ENCODE results near the gene DTNB. TPM values are rescaled to one million over a fixed set of nuclear protein-coding genes. Genes with fewer than 3 reads are reported as not detected.
A peak's percentile ranks its signal among the peaks of the same experiment; 100 is the strongest.

DTNB gene
- total RNA-seq, 4 donors from 2014 or later, result 0.70 to 23.1 (median 6.1) TPM

- no peak overlapping the region for H3K4me3 ChIP-seq
- DNase-seq, result peak in 2 of 3 donors; percentile 13 to 40
- no peaks in the 10 kb centered on the region for H3K9me3 ChIP-seq
- H3K27ac ChIP-seq, result no peak overlapping the region
- H3K27me3 ChIP-seq, result no peaks in the 10 kb centered on the region
- TF ChIP-seq CTCF (IDR thresholded peaks at IDR 0.05), result no peak
- no peak for TF ChIP-seq POLR2A (IDR thresholded peaks at IDR 0.05)
- no peaks in the 10 kb centered on the region for H3K36me3 ChIP-seq
- peaks cover 0 to 24% (median 14%) of the 10 kb centered on the region in 4 donors for H3K4me1 ChIP-seq
Measured at GRCh38 chr2:25375371-25375988, 297.9 kb downstream of the DTNB start.

GRCh38 chr2:25374827-25375226 is 298.6 kb downstream of the DTNB start:
- peak in 2 of 3 donors; percentile 10 to 30 for DNase-seq
- Histone ChIP-seq H3K4me3 (no peak overlapping the region), H3K27me3 (no peaks in the 10 kb centered on the region), H3K4me1 (peaks cover 0 to 24% (median 14%) of the 10 kb centered on the region in 4 donors), H3K27ac (no peak overlapping the region), H3K9me3 (no peaks in the 10 kb centered on the region), H3K36me3 (no peaks in the 10 kb centered on the region)
- no peak for TF ChIP-seq CTCF (IDR thresholded peaks at IDR 0.05)
- TF ChIP-seq POLR2A (IDR thresholded peaks at IDR 0.05), result no peak

- no peaks in the 10 kb centered on the region for H3K36me3 ChIP-seq
- peak in 2 of 3 donors; percentile 4 to 24 for DNase-seq
- no peak for TF ChIP-seq CTCF (IDR thresholded peaks at IDR 0.05)
- no peak for TF ChIP-seq POLR2A (IDR thresholded peaks at IDR 0.05)
Measured at GRCh38 chr2:25374411-25374810, 299.0 kb downstream of the DTNB start.

GRCh38 chr2:25373269-25373981 is 300.0 kb downstream of the DTNB start:
- Histone ChIP-seq H3K27me3 (no peaks in the 10 kb centered on the region), H3K4me1 (peaks cover 0 to 24% (median 14%) of the 10 kb centered on the region in 4 donors), H3K9me3 (no peaks in the 10 kb centered on the region), H3K27ac (no peak overlapping the region), H3K4me3 (no peak overlapping the region), H3K36me3 (no peaks in the 10 kb centered on the region)
- TF ChIP-seq CTCF (IDR thresholded peaks at IDR 0.05) (no peak), POLR2A (IDR thresholded peaks at IDR 0.05) (no peak)
- peak in 2 of 3 donors; percentile 11 to 54 for DNase-seq

More at GRCh38 chr2:25374411-25374810, 299.0 kb downstream of the DTNB start:
- no peaks in the 10 kb centered on the region for H3K27me3 ChIP-seq
- no peak overlapping the region for H3K4me3 ChIP-seq
- no peak overlapping the region for H3K27ac ChIP-seq
- no peaks in the 10 kb centered on the region for H3K9me3 ChIP-seq
- peaks cover 0 to 24% (median 14%) of the 10 kb centered on the region in 4 donors for H3K4me1 ChIP-seq

GRCh38 chr2:25372405-25373268 is 300.7 kb downstream of the DTNB start:
- TF ChIP-seq CTCF (IDR thresholded peaks at IDR 0.05) (no peak), POLR2A (IDR thresholded peaks at IDR 0.05) (no peak)
- Histone ChIP-seq H3K9me3 (no peaks in the 10 kb centered on the region), H3K27me3 (no peaks in the 10 kb centered on the region), H3K4me3 (no peak overlapping the region), H3K36me3 (no peaks in the 10 kb centered on the region), H3K4me1 (peaks cover 0 to 18% (median 10%) of the 10 kb centered on the region in 4 donors), H3K27ac (no peak overlapping the region)
- DNase-seq, result peak in 2 of 3 donors; percentile 8 to 35

Data from Peyer's patch (tissue), 4 donors.